ENCODE data around the gene FGF14. TPM values are rescaled to one million over a fixed set of nuclear protein-coding genes. Genes with fewer than 3 reads are reported as not detected.

The FGF14 gene
- total RNA-seq, 4 donors from 2014 or later: 0.08 to 1.4 (median 0.22) TPM

GRCh38 chr13:101915331-101915730, 486.5 kb downstream of the FGF14 start:
- Histone ChIP-seq H3K4me3 (no peak overlapping the region), H3K4me1 (peaks cover 19% of the 10 kb centered on the region), H3K27me3 (peaks cover 54% of the 10 kb centered on the region), H3K27ac (no peak overlapping the region), H3K36me3 (no peaks in the 10 kb centered on the region), H3K9me3 (no peaks in the 10 kb centered on the region)
- 41% methylated on average over 7 of the region's 7 CpGs for WGBS
- TF ChIP-seq EP300 (IDR thresholded peaks at IDR 0.05): no peak
- TF ChIP-seq POLR2A (IDR thresholded peaks at IDR 0.05): no peak
- TF ChIP-seq CTCF (IDR thresholded peaks at IDR 0.05): no peak
- no peak for TF ChIP-seq POLR2AphosphoS5 (IDR thresholded peaks at IDR 0.05)
- no peak for DNase-seq (ENCODE audit: low spot score in 2 of 2)

GRCh38 chr13:101911752-101912151, 490.1 kb downstream of the FGF14 start:
- DNase-seq (ENCODE audit: low spot score in 2 of 2): no peak
- Histone ChIP-seq H3K4me1 (peaks cover 9% of the 10 kb centered on the region), H3K4me3 (no peak overlapping the region), H3K27ac (no peak overlapping the region), H3K9me3 (no peaks in the 10 kb centered on the region), H3K36me3 (no peaks in the 10 kb centered on the region), H3K27me3 (peaks cover 20% of the 10 kb centered on the region)
- TF ChIP-seq EP300 (IDR thresholded peaks at IDR 0.05) (no peak), POLR2A (IDR thresholded peaks at IDR 0.05) (no peak), CTCF (IDR thresholded peaks at IDR 0.05) (no peak), POLR2AphosphoS5 (IDR thresholded peaks at IDR 0.05) (no peak)
- 81% methylated on average over 2 of the region's 2 CpGs for WGBS

GRCh38 chr13:101903890-101904289, 498.0 kb downstream of the FGF14 start:
- DNase-seq (ENCODE audit: low spot score in 2 of 2): no peak
- WGBS: 66% methylated on average over 3 of the region's 3 CpGs

GRCh38 chr13:101898676-101899075, 503.2 kb downstream of the FGF14 start:
- TF ChIP-seq EP300 (IDR thresholded peaks at IDR 0.05) (no peak), CTCF (IDR thresholded peaks at IDR 0.05) (no peak), POLR2A (IDR thresholded peaks at IDR 0.05) (no peak), POLR2AphosphoS5 (IDR thresholded peaks at IDR 0.05) (no peak)
- H3K4me1 ChIP-seq: no peaks in the 10 kb centered on the region
- no peaks in the 10 kb centered on the region for H3K9me3 ChIP-seq
- no peak overlapping the region for H3K27ac ChIP-seq
- no peaks in the 10 kb centered on the region for H3K36me3 ChIP-seq
- no peak for DNase-seq (ENCODE audit: low spot score in 2 of 2)
- no peaks in the 10 kb centered on the region for H3K27me3 ChIP-seq
- no peak overlapping the region for H3K4me3 ChIP-seq

More at GRCh38 chr13:101903890-101904289, 498.0 kb downstream of the FGF14 start:
- H3K4me1 ChIP-seq: no peaks in the 10 kb centered on the region
- TF ChIP-seq POLR2A (IDR thresholded peaks at IDR 0.05): no peak
- no peak for TF ChIP-seq EP300 (IDR thresholded peaks at IDR 0.05)
- TF ChIP-seq CTCF (IDR thresholded peaks at IDR 0.05): no peak
- no peak for TF ChIP-seq POLR2AphosphoS5 (IDR thresholded peaks at IDR 0.05)
- no peaks in the 10 kb centered on the region for H3K27me3 ChIP-seq
- no peak overlapping the region for H3K27ac ChIP-seq
- no peaks in the 10 kb centered on the region for H3K9me3 ChIP-seq
- H3K4me3 ChIP-seq: no peak overlapping the region
- H3K36me3 ChIP-seq: no peaks in the 10 kb centered on the region

- Histone ChIP-seq H3K9me3 (no peaks in the 10 kb centered on the region), H3K27ac (no peak overlapping the region), H3K4me3 (no peak overlapping the region), H3K27me3 (no peaks in the 10 kb centered on the region), H3K36me3 (no peaks in the 10 kb centered on the region), H3K4me1 (no peaks in the 10 kb centered on the region)
- WGBS: 85% methylated on average over 2 of the region's 2 CpGs
- no peak for DNase-seq (ENCODE audit: low spot score in 2 of 2)
- TF ChIP-seq CTCF (IDR thresholded peaks at IDR 0.05): no peak
- no peak for TF ChIP-seq EP300 (IDR thresholded peaks at IDR 0.05)
- no peak for TF ChIP-seq POLR2A (IDR thresholded peaks at IDR 0.05)
- no peak for TF ChIP-seq POLR2AphosphoS5 (IDR thresholded peaks at IDR 0.05)
Measured at GRCh38 chr13:101896541-101896940, 505.3 kb downstream of the FGF14 start.
